WERI-Rb-1 (cell line): Measurements from ENCODE around the gene GUCY1A2.

Experiments used
- DNase-seq: peaks from one replicate; pipeline ENCODE4 v3.0.0-alpha.2; 2020
- H3K27ac ChIP-seq: fragments of 250-450 bp; sonication (Bioruptor Pico); 2 replicates; pipeline ENCODE4 v1.5.1; 2020; ENCODE audit warnings: mild to moderate bottlenecking, moderate library complexity
- H3K27me3 ChIP-seq: fragments of 250-450 bp; sonication (Bioruptor Pico); 2 replicates; pipeline ENCODE4 v1.5.1; 2021; ENCODE audit warnings: mild to moderate bottlenecking, low read depth, moderate library complexity; ENCODE audit not compliant: insufficient read depth, severe bottlenecking
- H3K36me3 ChIP-seq: fragments of 250-450 bp; sonication (Bioruptor Pico); 2 replicates; pipeline ENCODE4 v1.5.1; 2020; ENCODE audit warnings: mild to moderate bottlenecking, moderate library complexity
- H3K4me3 ChIP-seq: 2 replicates; pipeline ENCODE4 v1.5.1; 2011; ENCODE audit warnings: low read depth, mild to moderate bottlenecking, control low read depth, low read length
- H3K9me3 ChIP-seq: fragments of 250-450 bp; sonication (Bioruptor Pico); 2 replicates; pipeline ENCODE4 v1.5.1; 2021; ENCODE audit warnings: mild to moderate bottlenecking, moderate library complexity; ENCODE audit not compliant: severe bottlenecking
- TF ChIP-seq, protein P1 (sequence below): IDR thresholded peaks from 2 replicates; pipeline ENCODE4 v1.5.1; 2011; ENCODE audit warnings: low read depth, mild to moderate bottlenecking, control low read depth, inconsistent platforms, low read length

The GUCY1A2 gene

DNA sequence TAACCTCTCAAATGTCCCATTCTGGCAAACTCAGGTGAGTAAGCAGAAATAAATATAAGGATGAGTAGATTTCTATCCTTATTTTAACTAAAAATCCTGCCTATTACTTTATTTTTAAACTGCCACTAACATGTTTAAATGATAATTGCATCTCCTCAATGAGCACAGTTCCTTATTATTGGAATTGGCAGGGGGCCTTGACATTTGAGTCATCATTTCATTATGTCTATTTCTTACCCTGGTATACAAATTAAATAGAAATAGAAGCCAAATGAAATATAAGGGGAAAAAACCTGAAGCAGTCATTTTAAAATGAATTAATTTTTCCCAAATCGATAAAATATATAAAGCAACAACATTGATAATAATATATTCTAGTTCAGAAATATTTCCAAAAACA is 81.2 kb downstream of the GUCY1A2 start:
- H3K9me3 ChIP-seq: no peaks in the 10 kb centered on the region
- TF ChIP-seq, protein P1, sequence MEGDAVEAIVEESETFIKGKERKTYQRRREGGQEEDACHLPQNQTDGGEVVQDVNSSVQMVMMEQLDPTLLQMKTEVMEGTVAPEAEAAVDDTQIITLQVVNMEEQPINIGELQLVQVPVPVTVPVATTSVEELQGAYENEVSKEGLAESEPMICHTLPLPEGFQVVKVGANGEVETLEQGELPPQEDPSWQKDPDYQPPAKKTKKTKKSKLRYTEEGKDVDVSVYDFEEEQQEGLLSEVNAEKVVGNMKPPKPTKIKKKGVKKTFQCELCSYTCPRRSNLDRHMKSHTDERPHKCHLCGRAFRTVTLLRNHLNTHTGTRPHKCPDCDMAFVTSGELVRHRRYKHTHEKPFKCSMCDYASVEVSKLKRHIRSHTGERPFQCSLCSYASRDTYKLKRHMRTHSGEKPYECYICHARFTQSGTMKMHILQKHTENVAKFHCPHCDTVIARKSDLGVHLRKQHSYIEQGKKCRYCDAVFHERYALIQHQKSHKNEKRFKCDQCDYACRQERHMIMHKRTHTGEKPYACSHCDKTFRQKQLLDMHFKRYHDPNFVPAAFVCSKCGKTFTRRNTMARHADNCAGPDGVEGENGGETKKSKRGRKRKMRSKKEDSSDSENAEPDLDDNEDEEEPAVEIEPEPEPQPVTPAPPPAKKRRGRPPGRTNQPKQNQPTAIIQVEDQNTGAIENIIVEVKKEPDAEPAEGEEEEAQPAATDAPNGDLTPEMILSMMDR: no peak
- no peaks in the 10 kb centered on the region for H3K36me3 ChIP-seq
- H3K27me3 ChIP-seq: no peaks in the 10 kb centered on the region
- no peak for DNase-seq
- H3K4me3 ChIP-seq: no peak overlapping the region
- H3K27ac ChIP-seq: no peak overlapping the region

DNA sequence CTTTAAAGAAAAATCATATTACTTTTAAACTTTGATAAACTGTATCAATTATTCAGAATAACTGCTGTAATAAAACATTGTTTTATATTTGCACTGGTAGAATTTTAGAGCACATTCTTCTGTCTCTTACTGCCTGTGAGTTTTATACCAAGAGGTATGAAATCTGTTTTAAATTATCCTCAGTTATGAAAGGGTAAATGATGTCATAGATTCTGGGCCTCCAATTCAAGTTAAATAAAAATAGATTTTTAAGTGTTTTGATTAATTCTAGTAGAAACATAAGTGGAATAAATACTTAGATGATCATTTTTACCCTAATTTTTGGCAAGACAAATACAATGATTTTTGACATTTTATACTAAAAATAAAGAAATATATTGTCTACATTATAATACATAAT is 93.0 kb downstream of the GUCY1A2 start:
- H3K4me3 ChIP-seq: no peak overlapping the region
- no peak for DNase-seq
- TF ChIP-seq, protein P1: no peak
- no peaks in the 10 kb centered on the region for H3K9me3 ChIP-seq
- H3K27me3 ChIP-seq: no peaks in the 10 kb centered on the region
- H3K27ac ChIP-seq: no peak overlapping the region
- no peaks in the 10 kb centered on the region for H3K36me3 ChIP-seq

DNA sequence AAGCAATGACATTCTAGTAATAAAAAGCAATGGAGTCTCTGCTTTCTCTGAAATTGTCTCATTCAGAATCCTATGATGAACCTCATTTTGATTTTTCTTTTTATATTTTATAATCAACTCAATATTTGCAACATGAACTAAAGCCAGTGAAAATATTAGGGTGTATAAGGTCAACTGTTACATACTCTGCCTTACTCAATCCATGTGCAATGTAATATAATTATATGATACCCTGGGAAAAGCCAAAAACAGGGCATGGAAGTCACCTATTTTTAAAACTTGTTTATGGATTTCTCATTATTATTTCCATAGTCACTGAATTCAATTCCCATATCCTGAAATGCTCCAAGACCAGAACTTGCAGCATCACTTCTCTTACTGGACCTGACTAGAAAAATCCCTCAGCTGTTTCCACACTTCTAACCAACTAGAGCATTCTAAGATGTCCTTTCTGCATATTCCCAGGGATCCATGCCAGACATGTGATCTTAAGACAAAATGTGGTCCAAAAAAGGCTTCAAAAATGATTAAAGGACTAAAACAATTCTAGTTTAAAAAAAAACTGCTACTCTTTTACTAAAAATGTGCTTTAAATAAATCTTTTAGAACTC is 97.3 kb downstream of the GUCY1A2 start:
- Histone ChIP-seq H3K9me3 (no peaks in the 10 kb centered on the region), H3K36me3 (no peaks in the 10 kb centered on the region), H3K4me3 (no peak overlapping the region), H3K27me3 (no peaks in the 10 kb centered on the region), H3K27ac (no peak overlapping the region)
- TF ChIP-seq, protein P1: no peak
- DNase-seq: no peak

DNA sequence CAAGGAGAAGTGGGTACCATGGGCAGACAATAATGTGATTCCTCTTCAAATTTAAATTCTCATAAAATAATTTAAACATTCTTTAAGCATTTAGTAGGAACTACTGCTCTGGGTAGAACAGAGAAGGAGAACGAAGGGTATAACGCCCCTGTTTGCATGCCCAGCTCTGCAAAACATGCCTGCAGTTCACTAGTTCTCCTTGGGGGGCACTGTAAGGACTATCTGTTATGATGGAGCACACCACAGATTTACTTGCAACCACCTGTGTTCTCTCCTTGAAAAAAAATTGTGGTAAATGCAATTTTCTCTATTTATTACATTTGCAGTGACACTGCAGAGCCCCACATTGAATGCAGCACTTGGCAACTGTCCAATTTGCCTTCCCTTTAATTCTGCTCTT is 100.3 kb downstream of the GUCY1A2 start:
- no peaks in the 10 kb centered on the region for H3K9me3 ChIP-seq
- TF ChIP-seq, protein P1: peak; percentile 48
- peak; percentile 40 for DNase-seq
- H3K27me3 ChIP-seq: no peaks in the 10 kb centered on the region
- H3K4me3 ChIP-seq: no peak overlapping the region
- no peaks in the 10 kb centered on the region for H3K36me3 ChIP-seq
- H3K27ac ChIP-seq: no peak overlapping the region

DNA sequence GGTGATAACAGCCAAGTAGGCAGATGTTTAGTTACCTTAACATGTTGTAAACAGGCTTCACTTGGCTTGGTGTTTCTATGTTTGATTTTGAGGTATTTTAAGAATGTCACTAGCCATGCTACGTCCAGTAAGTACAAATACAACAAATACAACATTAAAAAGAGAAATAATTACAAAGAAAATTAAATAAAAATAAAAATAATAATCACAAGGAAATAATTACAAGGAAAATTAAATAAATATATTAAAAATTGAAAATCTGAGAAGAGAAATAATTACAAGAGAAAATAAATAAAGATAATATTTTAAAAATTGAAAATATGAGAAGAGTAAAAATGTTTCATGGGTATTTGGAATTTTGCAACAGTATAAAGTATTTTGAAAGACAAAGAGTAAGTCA is 103.9 kb downstream of the GUCY1A2 start:
- Histone ChIP-seq H3K4me3 (no peak overlapping the region), H3K36me3 (no peaks in the 10 kb centered on the region), H3K9me3 (no peaks in the 10 kb centered on the region), H3K27me3 (no peaks in the 10 kb centered on the region), H3K27ac (no peak overlapping the region)
- no peak for DNase-seq
- TF ChIP-seq, protein P1: no peak

DNA sequence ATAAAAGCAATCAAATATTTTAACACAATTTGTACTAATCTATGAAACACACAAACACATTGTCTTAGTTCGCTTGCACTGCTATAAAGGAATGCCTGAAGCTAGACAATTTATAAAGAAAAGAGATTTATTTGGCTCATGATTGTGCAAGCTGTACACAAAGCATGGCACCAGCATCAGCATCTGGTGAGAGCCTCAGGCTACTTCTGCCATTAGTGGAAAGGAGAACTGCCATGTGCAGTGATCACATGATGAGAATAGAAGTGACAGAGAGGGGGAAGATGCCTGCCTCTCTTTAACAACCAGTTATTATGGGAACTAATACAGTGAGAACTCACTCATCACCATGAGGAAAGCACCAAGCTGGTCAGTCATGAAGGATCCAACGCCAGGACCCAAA is 105.1 kb downstream of the GUCY1A2 start:
- H3K27me3 ChIP-seq: no peaks in the 10 kb centered on the region
- H3K27ac ChIP-seq: no peak overlapping the region
- H3K9me3 ChIP-seq: no peaks in the 10 kb centered on the region
- DNase-seq: no peak
- H3K36me3 ChIP-seq: no peaks in the 10 kb centered on the region
- TF ChIP-seq, protein P1: no peak
- no peak overlapping the region for H3K4me3 ChIP-seq
